Measurements from ENCODE around the gene REEP2.

GRCh38 chr5:138425079-138425478 lies 13.8 kb upstream of the REEP2 start:
- TF ChIP-seq EZH2 (IDR thresholded peaks at IDR 0.05; ENCODE audit: insufficient read depth, poor library complexity, severe bottlenecking) (no peak), EZH2phosphoT487 (IDR thresholded peaks at IDR 0.05; ENCODE audit: insufficient read depth, low read depth) (no peak)
